IMR-90 (cell line): ENCODE results near the gene ADGRG3. TPM values are rescaled to one million over a fixed set of nuclear protein-coding genes. Genes with fewer than 3 reads are reported as not detected.

Source experiments
- ATAC-seq: fragments of 200-7000 bp; cut with Tn5 transposase; 2 replicates; pipeline ENCODE4 v1.9.1; 2020; ENCODE audit warnings: low read depth, mild to moderate bottlenecking, moderate library complexity
- BruUV-seq: library from RNA; stranded (reverse); fragments of 400-500 nt; replicated peaks from 2 replicates; lab custom pipeline; 2021; lab: Mats Ljungman, UMichigan
- CTCF ChIA-PET: fragments of 300-600 bp; formaldehyde crosslinking; extraction: SDS; loops from one replicate; lab custom pipeline; 2021; ENCODE audit warnings: antibody characterized with exemption; lab: Yijun Ruan, JAX
- POLR2A ChIA-PET: fragments of 300-600 bp; sonication (Branson Sonifier 250); formaldehyde crosslinking; loops from one replicate; lab custom pipeline; 2022; ENCODE audit warnings: antibody characterized with exemption; ENCODE audit not compliant: unreplicated experiment; lab: Charles Lee
- DNase-seq: peaks from one replicate; pipeline ENCODE4 v3.0.0; 2013
- H2AFZ ChIP-seq: replicated peaks from 2 replicates; pipeline ENCODE3; 2013; ENCODE audit warnings: low read length, mild to moderate bottlenecking; ENCODE audit not compliant: poor library complexity
- H2AK5ac ChIP-seq: 2 replicates; pipeline ENCODE4 v1.6.1; 2013; ENCODE audit warnings: low read depth, low read length, inconsistent platforms
- H2AK9ac ChIP-seq: replicated peaks from 2 replicates; pipeline ENCODE3; 2013; ENCODE audit warnings: mild to moderate bottlenecking, low read depth, low read length, moderate library complexity; ENCODE audit not compliant: poor library complexity
- H2BK120ac ChIP-seq: 2 replicates; pipeline ENCODE4 v1.6.1; 2013; ENCODE audit warnings: low read depth, low read length, inconsistent platforms
- H2BK15ac ChIP-seq: 3 replicates; pipeline ENCODE4 v1.6.1; 2013; ENCODE audit warnings: low read depth, low read length, inconsistent platforms
- H2BK20ac ChIP-seq: 2 replicates; pipeline ENCODE4 v1.6.1; 2013; ENCODE audit warnings: low read depth, mild to moderate bottlenecking, inconsistent platforms, low read length, moderate library complexity
- H2BK5ac ChIP-seq: 2 replicates; pipeline ENCODE4 v1.6.1; 2013; ENCODE audit warnings: mild to moderate bottlenecking, low read depth, low read length, inconsistent platforms; ENCODE audit not compliant: poor library complexity, severe bottlenecking
- H3K14ac ChIP-seq: replicated peaks from 2 replicates; pipeline ENCODE4 v1.6.1; 2013; ENCODE audit warnings: low read depth, low read length, inconsistent platforms
- H3K18ac ChIP-seq: 2 replicates; pipeline ENCODE4 v1.6.1; 2013; ENCODE audit warnings: low read depth, low read length, control low read depth
- H3K23ac ChIP-seq: 2 replicates; pipeline ENCODE4 v1.6.1; 2013; ENCODE audit warnings: low read depth, low read length, inconsistent platforms
- H3K27ac ChIP-seq: 2 replicates; pipeline ENCODE4 v1.5.1; 2013; ENCODE audit warnings: mild to moderate bottlenecking, control low read depth, low read length; ENCODE audit not compliant: insufficient read depth
- H3K27me3 ChIP-seq: 2 replicates; pipeline ENCODE4 v1.6.1; 2013; ENCODE audit warnings: low read length; ENCODE audit not compliant: control insufficient read depth, insufficient read depth
- H3K36me3 ChIP-seq: 2 replicates; pipeline ENCODE4 v1.6.1; 2013; ENCODE audit warnings: low read length, mixed read lengths; ENCODE audit not compliant: control insufficient read depth, insufficient read depth
- H3K4ac ChIP-seq: 2 replicates; pipeline ENCODE4 v1.6.1; 2013; ENCODE audit warnings: low read depth, low read length, inconsistent platforms
- H3K4me1 ChIP-seq: 2 replicates; pipeline ENCODE4 v1.6.1; 2013; ENCODE audit warnings: low read length, mixed read lengths; ENCODE audit not compliant: control insufficient read depth, insufficient read depth
- H3K4me2 ChIP-seq: 2 replicates; pipeline ENCODE4 v1.6.1; 2013; ENCODE audit warnings: low read depth, mild to moderate bottlenecking, control low read depth, low read length, moderate library complexity
- H3K4me3 ChIP-seq: 2 replicates; pipeline ENCODE4 v1.5.1; 2013; ENCODE audit warnings: low read depth, mild to moderate bottlenecking, control low read depth, low read length, moderate library complexity; ENCODE audit not compliant: insufficient read depth
- H3K56ac ChIP-seq: 2 replicates; pipeline ENCODE4 v1.6.1; 2013; ENCODE audit warnings: low read length, inconsistent platforms; ENCODE audit not compliant: insufficient read depth; ENCODE audit errors: extremely low read depth
- H3K79me1 ChIP-seq, 2 experiments: 2 replicates each; pipeline ENCODE4 v1.6.1; 2013; ENCODE audit warnings: low read length in 2 of 2, inconsistent platforms in 1 of 2, low read depth in 1 of 2
- H3K9ac ChIP-seq: 2 replicates; pipeline ENCODE4 v1.6.1; 2013; ENCODE audit warnings: low read depth, low read length, control low read depth
- H3K9me1 ChIP-seq: 2 replicates; pipeline ENCODE4 v1.6.1; 2013; ENCODE audit warnings: low read length, inconsistent platforms; ENCODE audit not compliant: insufficient read depth
- H3K9me3 ChIP-seq: 2 replicates; pipeline ENCODE4 v1.6.1; 2013; ENCODE audit warnings: low read length; ENCODE audit not compliant: control insufficient read depth, insufficient read depth
- H4K20me1 ChIP-seq: 2 replicates; pipeline ENCODE4 v1.6.1; 2013; ENCODE audit warnings: low read length, inconsistent platforms; ENCODE audit not compliant: insufficient read depth
- H4K5ac ChIP-seq: 2 replicates; pipeline ENCODE4 v1.6.1; 2013; ENCODE audit warnings: mild to moderate bottlenecking, low read depth, low read length, control low read depth
- H4K8ac ChIP-seq, 2 experiments: 2 replicates each; pipeline ENCODE4 v1.6.1; 2013; ENCODE audit warnings: low read depth in 2 of 2, low read length in 2 of 2, control low read depth in 1 of 2, inconsistent platforms in 1 of 2
- H4K91ac ChIP-seq: 2 replicates; pipeline ENCODE4 v1.6.1; 2013; ENCODE audit warnings: low read depth, low read length, inconsistent platforms; ENCODE audit not compliant: insufficient read depth
- MAFK ChIP-seq: IDR thresholded peaks from 2 replicates; pipeline ENCODE4 v1.6.1; 2012; ENCODE audit warnings: low read depth, low read length, improper control_type of control experiment
- NFE2L2 ChIP-seq: fragments of 150-350 bp; IDR thresholded peaks from 2 replicates; pipeline ENCODE4 v1.6.1; 2016; ENCODE audit warnings: low read depth, mild to moderate bottlenecking, low read length
- POLR2A ChIP-seq: IDR thresholded peaks from 2 replicates; pipeline ENCODE4 v1.6.1; 2012; ENCODE audit warnings: mild to moderate bottlenecking, low read depth, low read length
- RFX5 ChIP-seq: IDR thresholded peaks from 2 replicates; pipeline ENCODE4 v1.8.0; 2012; ENCODE audit warnings: low read depth, mild to moderate bottlenecking, low read length, moderate library complexity
- WGBS, 2 experiments: methylation state at CpG; one replicate each; pipeline versions ENCODE4 v1.1.5 to v1.1.7; 2013; ENCODE audit warnings: missing lambda C conversion rate in 2 of 2; ENCODE audit not compliant: insufficient read length in 1 of 2; ENCODE audit errors: extremely low coverage in 2 of 2; 5-methylcytosine and 5-hydroxymethylcytosine counted together
- dilution Hi-C: fragments of 300-500 bp; cut with HindIII; formaldehyde crosslinking; loops from one replicate; pipeline ENCODE4 v1.14.3; 2018; ENCODE audit warnings: low sequenced_read_pairs; ENCODE audit not compliant: unreplicated experiment
- in situ Hi-C: fragments of 300-500 bp; cut with MboI; formaldehyde crosslinking; loops from 3 replicates; pipeline ENCODE4 v1.14.3; 2019; ENCODE audit warnings: low sequenced_read_pairs, inconsistent platforms, mixed read lengths
- intact Hi-C: fragments of 100-400 bp; cut with micrococcal nuclease; formaldehyde crosslinking; loops from 2 replicates; pipeline ENCODE4 v1.10.0; 2022
- polyA plus RNA-seq, 3 experiments: library from polyadenylated mRNA; depleted of rRNA; stranded (reverse); fragments of >200 nt; gene quantifications; 2 replicates each; pipeline ENCODE4 v1.2.3, GENCODE V29; 2012; ENCODE audit warnings: low replicate concordance in 1 of 3
- total RNA-seq: library from RNA; depleted of rRNA; stranded (reverse); fragments of >200 nt; gene quantifications from 2 replicates; pipeline ENCODE4 v1.2.3, GENCODE V29; 2012
- TF ChIP-seq, protein P1 (sequence below): conservative IDR thresholded peaks from 2 replicates; pipeline ENCODE4 v1.5.1; 2012; ENCODE audit warnings: mild to moderate bottlenecking, low read depth, low read length, improper control_type of control experiment
- TF ChIP-seq, protein P2 (sequence below): fragments of 150-350 bp; IDR thresholded peaks from 2 replicates; pipeline ENCODE4 v1.6.1; 2016; ENCODE audit warnings: low read depth, mild to moderate bottlenecking, low read length, moderate library complexity, borderline replicate concordance

Gene ADGRG3
- total and polyA plus RNA-seq, 2 of the 4 experiments (the other 2 are of a cell fraction) = not detected

DNA sequence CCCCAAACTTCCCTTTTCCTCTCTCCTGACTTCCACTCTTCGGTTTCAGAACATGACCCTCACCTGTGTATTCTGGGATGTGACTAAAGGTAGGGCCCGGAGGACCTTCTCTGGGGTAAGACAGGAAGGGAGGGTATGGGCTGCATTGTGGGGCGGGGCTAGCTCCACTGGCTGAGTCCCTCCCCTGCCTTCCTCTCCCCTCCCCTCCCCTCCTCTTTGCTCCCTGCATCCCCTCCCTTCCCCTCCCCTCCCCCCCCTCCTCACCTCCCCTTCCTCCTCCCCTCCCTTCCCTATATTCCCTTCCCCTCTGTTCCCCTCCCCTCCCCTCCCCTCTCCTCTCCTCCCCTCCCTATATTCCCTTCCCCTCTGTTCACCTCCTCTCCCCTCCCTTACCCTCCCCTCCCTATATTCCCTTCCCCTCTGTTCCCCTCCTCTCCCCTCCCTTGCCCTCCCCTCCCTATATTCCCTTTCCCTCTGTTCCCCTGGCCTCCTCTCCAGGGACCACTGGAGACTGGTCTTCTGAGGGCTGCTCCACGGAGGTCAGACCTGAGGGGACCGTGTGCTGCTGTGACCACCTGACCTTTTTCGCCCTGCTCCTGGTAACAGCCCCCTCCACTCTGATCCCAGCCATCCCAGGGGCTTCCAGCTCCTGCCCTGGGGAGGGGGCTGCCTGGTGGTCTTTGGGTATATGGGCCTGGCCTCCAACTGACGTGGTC lies 11.8 kb downstream of the ADGRG3 start:
- Histone ChIP-seq H3K18ac (no peak overlapping the region), H2AK5ac (no peak overlapping the region), H3K23ac (no peak overlapping the region), H3K79me1 (no peaks in the 10 kb centered on the region), H3K56ac (no peak overlapping the region), H3K27ac (no peak overlapping the region), H3K4me1 (no peaks in the 10 kb centered on the region), H2BK15ac (no peak overlapping the region), H3K14ac (no peak overlapping the region), H3K4me3 (no peak overlapping the region), H2AK9ac (no peak overlapping the region), H3K36me3 (no peaks in the 10 kb centered on the region), H4K5ac (no peak overlapping the region), H3K4ac (no peak overlapping the region), H3K4me2 (no peak overlapping the region), H2BK120ac (no peak overlapping the region), H4K8ac (no peak overlapping the region), H2BK20ac (no peak overlapping the region), H2BK5ac (no peak overlapping the region), H3K9me3 (no peaks in the 10 kb centered on the region), H4K91ac (no peak overlapping the region), H3K9me1 (no peaks in the 10 kb centered on the region), H2AFZ (no peak overlapping the region), H3K27me3 (peaks cover 62% of the 10 kb centered on the region), H3K9ac (no peak overlapping the region), H4K20me1 (no peaks in the 10 kb centered on the region)
- BruUV-seq = no TSS peak
- no peak for ATAC-seq
- intact Hi-C loops = no loop called here
- no peak for DNase-seq
- ChIA-PET CTCF (no interaction called here), POLR2A (no interaction called here)
- dilution Hi-C loops = no loop called here
- 40% methylated on average over 1 of the region's 7 CpGs; no CpG with 5 or more reads in 1 of the 2 experiments for WGBS, 2 experiments
- in situ Hi-C loops = no loop called here
- TF ChIP-seq POLR2A (no peak), NFE2L2 (no peak), MAFK (no peak), RFX5 (no peak)
- TF ChIP-seq, protein P1, sequence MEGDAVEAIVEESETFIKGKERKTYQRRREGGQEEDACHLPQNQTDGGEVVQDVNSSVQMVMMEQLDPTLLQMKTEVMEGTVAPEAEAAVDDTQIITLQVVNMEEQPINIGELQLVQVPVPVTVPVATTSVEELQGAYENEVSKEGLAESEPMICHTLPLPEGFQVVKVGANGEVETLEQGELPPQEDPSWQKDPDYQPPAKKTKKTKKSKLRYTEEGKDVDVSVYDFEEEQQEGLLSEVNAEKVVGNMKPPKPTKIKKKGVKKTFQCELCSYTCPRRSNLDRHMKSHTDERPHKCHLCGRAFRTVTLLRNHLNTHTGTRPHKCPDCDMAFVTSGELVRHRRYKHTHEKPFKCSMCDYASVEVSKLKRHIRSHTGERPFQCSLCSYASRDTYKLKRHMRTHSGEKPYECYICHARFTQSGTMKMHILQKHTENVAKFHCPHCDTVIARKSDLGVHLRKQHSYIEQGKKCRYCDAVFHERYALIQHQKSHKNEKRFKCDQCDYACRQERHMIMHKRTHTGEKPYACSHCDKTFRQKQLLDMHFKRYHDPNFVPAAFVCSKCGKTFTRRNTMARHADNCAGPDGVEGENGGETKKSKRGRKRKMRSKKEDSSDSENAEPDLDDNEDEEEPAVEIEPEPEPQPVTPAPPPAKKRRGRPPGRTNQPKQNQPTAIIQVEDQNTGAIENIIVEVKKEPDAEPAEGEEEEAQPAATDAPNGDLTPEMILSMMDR = no peak
- TF ChIP-seq, protein P2, sequence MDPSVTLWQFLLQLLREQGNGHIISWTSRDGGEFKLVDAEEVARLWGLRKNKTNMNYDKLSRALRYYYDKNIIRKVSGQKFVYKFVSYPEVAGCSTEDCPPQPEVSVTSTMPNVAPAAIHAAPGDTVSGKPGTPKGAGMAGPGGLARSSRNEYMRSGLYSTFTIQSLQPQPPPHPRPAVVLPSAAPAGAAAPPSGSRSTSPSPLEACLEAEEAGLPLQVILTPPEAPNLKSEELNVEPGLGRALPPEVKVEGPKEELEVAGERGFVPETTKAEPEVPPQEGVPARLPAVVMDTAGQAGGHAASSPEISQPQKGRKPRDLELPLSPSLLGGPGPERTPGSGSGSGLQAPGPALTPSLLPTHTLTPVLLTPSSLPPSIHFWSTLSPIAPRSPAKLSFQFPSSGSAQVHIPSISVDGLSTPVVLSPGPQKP = no peak
